Peyer's patch (tissue), 4 donors: Measurements from ENCODE around the gene MASP1. TPM values are rescaled to one million over a fixed set of nuclear protein-coding genes. Genes with fewer than 3 reads are reported as not detected.
"Not testable (repeated sequence)": the region's sequence is repeated elsewhere in the genome, so short reads cannot be mapped to it uniquely, and the experiment has no call there.

Experiments used
- DNase-seq, 3 donors: peaks; one replicate each; pipeline ENCODE4 v3.0.0-alpha.2; 2017 to 2019
- H3K27ac ChIP-seq, 4 donors: fragments of 200-600 bp; sonication (generic); one replicate each; pipeline ENCODE4 v1.5.1; 2016 to 2019
- H3K27me3 ChIP-seq, 2 donors: fragments of 200-600 bp; sonication (generic); one replicate each; pipeline ENCODE4 v1.5.1; 2019
- H3K36me3 ChIP-seq, 3 donors: fragments of 200-600 bp; sonication (generic); one replicate each; pipeline ENCODE4 v1.5.1; 2016 to 2019
- H3K4me1 ChIP-seq, 4 donors: fragments of 200-600 bp; sonication (generic); one replicate each; pipeline ENCODE4 v1.5.1; 2016 to 2019
- H3K4me3 ChIP-seq, 4 donors: fragments of 200-600 bp; sonication (generic); 1 replicate in 3 of 4; 2 replicates in 1 of 4; pipeline ENCODE4 v1.5.1; 2016 to 2019; ENCODE audit warnings: mild to moderate bottlenecking in 1 of 4
- H3K9me3 ChIP-seq, 4 donors: fragments of 200-600 bp; sonication (generic); one replicate each; pipeline ENCODE4 v1.5.1; 2016 to 2019; ENCODE audit warnings: mild to moderate bottlenecking in 1 of 4
- CTCF ChIP-seq, 6 experiments: fragments of 450-650 bp in 4 of 6; fragments of 200-600 bp in 2 of 6; sonication (generic) in 1 of 6; IDR thresholded peaks; one replicate each; pipeline ENCODE4 v1.5.1; 2017 to 2019; ENCODE audit warnings: antibody characterized with exemption in 6 of 6, mild to moderate bottlenecking in 3 of 6, moderate library complexity in 1 of 6
- POLR2A ChIP-seq, 2 donors: fragments of 450-650 bp; IDR thresholded peaks; one replicate each; pipeline ENCODE4 v1.5.1; 2017; ENCODE audit warnings: antibody characterized with exemption in 2 of 2, mild to moderate bottlenecking in 2 of 2, moderate library complexity in 2 of 2
- total RNA-seq, 4 donors: library from RNA; depleted of rRNA; stranded (reverse); fragments of >200 nt; gene quantifications; one replicate each; pipeline ENCODE4 v1.1.0, GENCODE V29; 2016

MASP1 gene
- total RNA-seq, 4 donors from 2014 or later = 0.70 to 4.2 (median 1.4) TPM

- Histone ChIP-seq H3K36me3 (no peaks in the 10 kb centered on the region), H3K27me3 (no peaks in the 10 kb centered on the region), H3K27ac (no peak overlapping the region), H3K9me3 (no peaks in the 10 kb centered on the region), H3K4me3 (no peak overlapping the region), H3K4me1 (no peaks in the 10 kb centered on the region)
- TF ChIP-seq CTCF (IDR thresholded peaks at IDR 0.05) (no peak), POLR2A (IDR thresholded peaks at IDR 0.05) (no peak)
- no peak for DNase-seq
Measured at GRCh38 chr3:187243933-187244524, 47.5 kb downstream of the MASP1 start.

- no peaks in the 10 kb centered on the region for H3K36me3 ChIP-seq
- no peak overlapping the region for H3K27ac ChIP-seq
- H3K27me3 ChIP-seq = no peaks in the 10 kb centered on the region
- no peaks in the 10 kb centered on the region for H3K9me3 ChIP-seq
- H3K4me3 ChIP-seq = no peak overlapping the region
- no peak for DNase-seq
- H3K4me1 ChIP-seq = no peaks in the 10 kb centered on the region
- TF ChIP-seq CTCF (IDR thresholded peaks at IDR 0.05) (no peak), POLR2A (IDR thresholded peaks at IDR 0.05) (no peak)
Measured at GRCh38 chr3:187242900-187243299, 48.6 kb downstream of the MASP1 start.

GRCh38 chr3:187242435-187242834 lies 49.1 kb downstream of the MASP1 start:
- no peaks in the 10 kb centered on the region for H3K4me1 ChIP-seq
- TF ChIP-seq POLR2A (IDR thresholded peaks at IDR 0.05) = no peak
- TF ChIP-seq CTCF (IDR thresholded peaks at IDR 0.05) = no peak
- H3K9me3 ChIP-seq = no peaks in the 10 kb centered on the region
- no peaks in the 10 kb centered on the region for H3K36me3 ChIP-seq
- no peaks in the 10 kb centered on the region for H3K27me3 ChIP-seq
- no peak overlapping the region for H3K4me3 ChIP-seq
- no peak overlapping the region for H3K27ac ChIP-seq
- DNase-seq = no peak

GRCh38 chr3:187238835-187239234 lies 52.7 kb downstream of the MASP1 start:
- not testable (repeated sequence) for H3K36me3 ChIP-seq, DNase-seq, H3K4me3 ChIP-seq, H3K27me3 ChIP-seq, H3K9me3 ChIP-seq, H3K4me1 ChIP-seq, H3K27ac ChIP-seq

GRCh38 chr3:187238239-187238638 lies 53.3 kb downstream of the MASP1 start:
- H3K4me3 ChIP-seq = no peak overlapping the region

GRCh38 chr3:187237741-187238140 lies 53.8 kb downstream of the MASP1 start:
- Histone ChIP-seq H3K4me1 (no peaks in the 10 kb centered on the region), H3K4me3 (no peak overlapping the region), H3K27me3 (no peaks in the 10 kb centered on the region), H3K9me3 (no peaks in the 10 kb centered on the region), H3K36me3 (no peaks in the 10 kb centered on the region), H3K27ac (no peak overlapping the region)
- TF ChIP-seq POLR2A (IDR thresholded peaks at IDR 0.05) (no peak), CTCF (IDR thresholded peaks at IDR 0.05) (no peak)
- no peak for DNase-seq

More at GRCh38 chr3:187238239-187238638, 53.3 kb downstream of the MASP1 start:
- TF ChIP-seq POLR2A (IDR thresholded peaks at IDR 0.05) = no peak
- no peak for TF ChIP-seq CTCF (IDR thresholded peaks at IDR 0.05)
- DNase-seq = no peak
- Histone ChIP-seq H3K27ac (no peak overlapping the region), H3K36me3 (no peaks in the 10 kb centered on the region), H3K4me1 (no peaks in the 10 kb centered on the region), H3K9me3 (no peaks in the 10 kb centered on the region), H3K27me3 (no peaks in the 10 kb centered on the region)
